CD4-positive, alpha-beta T cell (primary cell): Measurements from ENCODE around the gene CLSTN3. TPM values are rescaled to one million over a fixed set of nuclear protein-coding genes. Genes with fewer than 3 reads are reported as not detected.

Source experiments
- ATAC-seq: fragments of 200-7000 bp; cut with Tn5 transposase; one replicate; pipeline ENCODE4 v1.10.0; 2022; ENCODE audit warnings: mild to moderate bottlenecking; ENCODE audit not compliant: poor library complexity
- CTCF ChIA-PET: fragments of 350-600 bp; sonication (Branson Sonifier 250); formaldehyde crosslinking; loops from one replicate; lab custom pipeline; 2021; ENCODE audit warnings: antibody characterized with exemption, inconsistent platforms; lab: Charles Lee
- POLR2A ChIA-PET: fragments of 350-600 bp; sonication (Branson Sonifier 250); formaldehyde crosslinking; loops from one replicate; lab custom pipeline; 2021; ENCODE audit warnings: antibody characterized with exemption, inconsistent platforms; lab: Charles Lee
- DNase-seq, 14 experiments: peaks; one replicate each; pipeline ENCODE4 v3.0.0-alpha.2; 2013 to 2020; ENCODE audit warnings: mixed read lengths in 2 of 14
- H3K27ac ChIP-seq, 2 donors: one replicate each; pipeline versions ENCODE4 v1.5.1 to v1.7.0; 2013; ENCODE audit warnings: low read length in 2 of 2, low read depth in 1 of 2, mild to moderate bottlenecking in 1 of 2
- H3K27me3 ChIP-seq, 2 experiments: 1 replicate in 1 of 2; 2 replicates in 1 of 2; pipeline versions ENCODE4 v1.6.1 to v1.7.0; 2013; ENCODE audit warnings: low read length in 2 of 2, control low read depth in 1 of 2, mild to moderate bottlenecking in 1 of 2, moderate library complexity in 1 of 2; ENCODE audit not compliant: insufficient read depth in 2 of 2, control insufficient read depth in 1 of 2
- H3K36me3 ChIP-seq: one replicate; pipeline ENCODE4 v1.6.1; 2013; ENCODE audit warnings: low read length, control low read depth; ENCODE audit not compliant: insufficient read depth
- H3K4me1 ChIP-seq: one replicate; pipeline ENCODE4 v1.6.1; 2013; ENCODE audit warnings: low read length, control low read depth; ENCODE audit not compliant: insufficient read depth
- H3K4me3 ChIP-seq: one replicate; pipeline ENCODE4 v1.5.1; 2013; ENCODE audit warnings: mild to moderate bottlenecking, low read length, moderate library complexity
- H3K9me3 ChIP-seq, 2 experiments: 1 replicate in 1 of 2; 2 replicates in 1 of 2; pipeline versions ENCODE4 v1.6.1 to v1.7.0; 2013; ENCODE audit warnings: low read length in 2 of 2, mild to moderate bottlenecking in 2 of 2, control low read depth in 1 of 2, moderate library complexity in 1 of 2; ENCODE audit not compliant: control insufficient read depth in 1 of 2, insufficient read depth in 1 of 2
- H3K27ac Mint-ChIP-seq: one replicate; pipeline ENCODE4 v1.8.0; 2020; ENCODE audit warnings: mixed read lengths
- H3K27me3 Mint-ChIP-seq: one replicate; pipeline ENCODE4 v1.8.0; 2021; ENCODE audit warnings: mixed read lengths
- H3K36me3 Mint-ChIP-seq: one replicate; pipeline ENCODE4 v1.8.0; 2021; ENCODE audit warnings: low read depth, mixed read lengths
- H3K4me1 Mint-ChIP-seq: one replicate; pipeline ENCODE4 v1.8.0; 2021; ENCODE audit warnings: low read depth, mixed read lengths
- H3K4me3 Mint-ChIP-seq: one replicate; pipeline ENCODE4 v1.8.0; 2020; ENCODE audit warnings: mild to moderate bottlenecking, mixed read lengths
- H3K9me3 Mint-ChIP-seq: one replicate; pipeline ENCODE4 v1.8.0; 2020; ENCODE audit warnings: mixed read lengths
- intact Hi-C, 2 experiments: fragments of 100-400 bp; cut with DNase I in 1 of 2; cut with micrococcal nuclease in 1 of 2; formaldehyde crosslinking; loops; one replicate each; pipeline versions ENCODE4 v1.15.1 to v1.9.0; 2023 to 2025; cut with DNase I, micrococcal nuclease
- total RNA-seq, 174 experiments: library from RNA in 2 of 174; stranded (reverse) in 2 of 174; gene quantifications; one replicate each; pipeline ENCODE4 v1.2.3 and lab custom pipeline; 2021 to 2026
- TF ChIP-seq, protein P1 (sequence below): fragments of 200-600 bp; IDR thresholded peaks from one replicate; pipeline ENCODE4 v1.8.0; 2022; ENCODE audit warnings: antibody characterized with exemption, mild to moderate bottlenecking

CLSTN3 gene
- total RNA-seq, 2 experiments from 2014 or later: 29.1 to 33.9 TPM

GRCh38 chr12:7089196-7089871 is 40.8 kb upstream of the CLSTN3 start:
- H3K36me3 Mint-ChIP-seq: no peaks in the 10 kb centered on the region
- Histone ChIP-seq H3K27me3 (no peaks in the 10 kb centered on the region), H3K9me3 (no peaks in the 10 kb centered on the region), H3K4me1 (peaks cover 13% of the 10 kb centered on the region), H3K36me3 (no peaks in the 10 kb centered on the region), H3K4me3 (no peak overlapping the region), H3K27ac (no peak overlapping the region)
- H3K27me3 Mint-ChIP-seq: no peaks in the 10 kb centered on the region
- TF ChIP-seq, protein P1, sequence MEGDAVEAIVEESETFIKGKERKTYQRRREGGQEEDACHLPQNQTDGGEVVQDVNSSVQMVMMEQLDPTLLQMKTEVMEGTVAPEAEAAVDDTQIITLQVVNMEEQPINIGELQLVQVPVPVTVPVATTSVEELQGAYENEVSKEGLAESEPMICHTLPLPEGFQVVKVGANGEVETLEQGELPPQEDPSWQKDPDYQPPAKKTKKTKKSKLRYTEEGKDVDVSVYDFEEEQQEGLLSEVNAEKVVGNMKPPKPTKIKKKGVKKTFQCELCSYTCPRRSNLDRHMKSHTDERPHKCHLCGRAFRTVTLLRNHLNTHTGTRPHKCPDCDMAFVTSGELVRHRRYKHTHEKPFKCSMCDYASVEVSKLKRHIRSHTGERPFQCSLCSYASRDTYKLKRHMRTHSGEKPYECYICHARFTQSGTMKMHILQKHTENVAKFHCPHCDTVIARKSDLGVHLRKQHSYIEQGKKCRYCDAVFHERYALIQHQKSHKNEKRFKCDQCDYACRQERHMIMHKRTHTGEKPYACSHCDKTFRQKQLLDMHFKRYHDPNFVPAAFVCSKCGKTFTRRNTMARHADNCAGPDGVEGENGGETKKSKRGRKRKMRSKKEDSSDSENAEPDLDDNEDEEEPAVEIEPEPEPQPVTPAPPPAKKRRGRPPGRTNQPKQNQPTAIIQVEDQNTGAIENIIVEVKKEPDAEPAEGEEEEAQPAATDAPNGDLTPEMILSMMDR: no peak
- DNase-seq (no peak), ATAC-seq (no peak)
- intact Hi-C loops: no loop called here
- POLR2A ChIA-PET: no interaction called here
- no peaks in the 10 kb centered on the region for H3K9me3 Mint-ChIP-seq
- CTCF ChIA-PET: no interaction called here
- no peak overlapping the region for H3K4me3 Mint-ChIP-seq
- H3K27ac Mint-ChIP-seq: no peak overlapping the region
- peaks cover 8% of the 10 kb centered on the region for H3K4me1 Mint-ChIP-seq

- Mint-ChIP-seq H3K36me3 (no peaks in the 10 kb centered on the region), H3K27ac (no peak overlapping the region), H3K27me3 (no peaks in the 10 kb centered on the region), H3K4me1 (peaks cover 8% of the 10 kb centered on the region), H3K4me3 (no peak overlapping the region), H3K9me3 (no peaks in the 10 kb centered on the region)
- Histone ChIP-seq H3K27me3 (no peaks in the 10 kb centered on the region), H3K4me1 (peaks cover 13% of the 10 kb centered on the region), H3K36me3 (no peaks in the 10 kb centered on the region), H3K9me3 (no peaks in the 10 kb centered on the region), H3K27ac (no peak overlapping the region), H3K4me3 (no peak overlapping the region)
- no peak for DNase-seq
- ChIA-PET POLR2A (no interaction called here), CTCF (interaction anchor here (1.2 to 1.5 kb wide), 2 partner anchors 22 to 221 kb away, joined by 3 to 5 read pairs; no protein-coding TSS in a partner anchor)
- intact Hi-C loops: loop anchor here in 1 of 2 experiments (5.0 kb wide), 1 partner anchor 113 kb away; no protein-coding TSS in a partner anchor
- TF ChIP-seq, protein P1: no peak
- ATAC-seq: no peak
These were observed 39.8 kb upstream of the CLSTN3 start for GRCh38 chr12:7090222-7090998.

GRCh38 chr12:7091171-7091570 is 39.0 kb upstream of the CLSTN3 start:
- POLR2A ChIA-PET: interaction anchor here (0.7 kb wide), 1 partner anchor 72 kb away, joined by 3 read pairs; no protein-coding TSS in a partner anchor
- Mint-ChIP-seq H3K9me3 (no peaks in the 10 kb centered on the region), H3K4me1 (peaks cover 8% of the 10 kb centered on the region), H3K4me3 (no peak overlapping the region), H3K27me3 (no peaks in the 10 kb centered on the region), H3K27ac (no peak overlapping the region), H3K36me3 (no peaks in the 10 kb centered on the region)
- H3K9me3 ChIP-seq: no peaks in the 10 kb centered on the region
- peaks cover 13% of the 10 kb centered on the region for H3K4me1 ChIP-seq
- TF ChIP-seq, protein P1: no peak
- no peaks in the 10 kb centered on the region for H3K36me3 ChIP-seq
- ATAC-seq (no peak), DNase-seq (no peak)
- no peak overlapping the region for H3K4me3 ChIP-seq
- CTCF ChIA-PET: interaction anchor here (1.2 to 1.5 kb wide), 2 partner anchors 22 to 222 kb away, joined by 3 to 5 read pairs; no protein-coding TSS in a partner anchor
- no peak overlapping the region for H3K27ac ChIP-seq
- H3K27me3 ChIP-seq: no peaks in the 10 kb centered on the region
- intact Hi-C loops: loop anchor here in 1 of 2 experiments (5.0 kb wide), 1 partner anchor 114 kb away; no protein-coding TSS in a partner anchor
